A549 (cell line): Measurements from ENCODE around the gene ARFGEF3.

Source experiments
- CEBPB ChIP-seq, 2 experiments: fragments of >200 bp in 1 of 2; sonication (Bioruptor Twin) in 1 of 2; formaldehyde crosslinking in 1 of 2; IDR thresholded peaks; 2 replicates each; pipeline ENCODE4 v1.6.1; 2012 to 2016
- CHD2 ChIP-seq: fragments of 150-350 bp; IDR thresholded peaks from 2 replicates; pipeline ENCODE4 v1.6.1; 2014; ENCODE audit warnings: low read length; ENCODE audit not compliant: partially characterized antibody
- CTCF ChIP-seq: fragments of >200 bp; sonication (Bioruptor Twin); formaldehyde crosslinking; IDR thresholded peaks from 3 replicates; pipeline ENCODE4 v1.5.1; 2016
- EP300 ChIP-seq, 2 experiments: fragments of >200 bp; sonication (Bioruptor Twin); formaldehyde crosslinking; IDR thresholded peaks; 2 replicates in 1 of 2; 3 replicates in 1 of 2; pipeline ENCODE4 v1.6.1; 2016 to 2017
- FOSL2 ChIP-seq, 2 experiments: fragments of 450-650 bp in 1 of 2; fragments of >200 bp in 1 of 2; sonication (Bioruptor Twin) in 1 of 2; formaldehyde crosslinking; IDR thresholded peaks; 2 replicates each; pipeline versions ENCODE4 v1.5.0 to v1.6.1; 2016 to 2020; ENCODE audit warnings: mild to moderate bottlenecking in 1 of 2, moderate library complexity in 1 of 2
- HOXB5 ChIP-seq: fragments of 250-450 bp; sonication (Bioruptor Pico); IDR thresholded peaks from 2 replicates; pipeline ENCODE4 v1.5.0; 2020; ENCODE audit warnings: mild to moderate bottlenecking, moderate library complexity
- JUN ChIP-seq, 2 experiments: fragments of >200 bp; sonication (Bioruptor Twin); formaldehyde crosslinking; IDR thresholded peaks; 2 replicates in 1 of 2; 3 replicates in 1 of 2; pipeline ENCODE4 v1.6.1; 2016 to 2017
- MYC ChIP-seq: IDR thresholded peaks from 2 replicates; pipeline ENCODE4 v1.6.1; 2012; ENCODE audit warnings: mild to moderate bottlenecking, inconsistent platforms, low read length, improper control_type of control experiment, borderline replicate concordance
- NFE2L2 ChIP-seq: fragments of 150-350 bp; conservative IDR thresholded peaks from 2 replicates; pipeline ENCODE4 v1.6.1; 2014; ENCODE audit warnings: low read length
- RCOR1 ChIP-seq: fragments of 150-350 bp; IDR thresholded peaks from 2 replicates; pipeline ENCODE4 v1.6.1; 2014; ENCODE audit warnings: antibody characterized with exemption, low read length, low read depth
- TF ChIP-seq, protein P1 (sequence below): fragments of 200-600 bp; sonication (generic); IDR thresholded peaks from 2 replicates; pipeline ENCODE4 v1.6.1; 2016; ENCODE audit warnings: antibody characterized with exemption, mild to moderate bottlenecking, moderate library complexity

DNA sequence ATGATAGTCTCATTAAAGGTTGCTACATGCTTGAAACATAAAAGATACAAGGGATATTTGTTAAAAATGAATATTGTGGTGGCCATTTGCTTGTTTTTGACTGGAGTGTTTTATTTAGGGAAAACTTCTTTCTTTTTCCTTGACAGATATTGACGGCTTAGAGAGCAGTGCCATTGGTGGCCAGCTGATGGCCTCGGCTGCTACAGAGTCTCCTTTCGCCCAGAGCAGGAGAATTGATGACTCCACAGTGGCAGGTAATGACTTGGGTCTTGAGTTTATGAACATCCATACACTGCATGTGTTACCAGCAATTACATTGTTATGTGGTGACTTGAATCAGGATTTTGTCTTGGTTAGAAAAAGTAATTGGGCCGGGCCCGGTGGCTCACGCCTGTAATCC, 124.1 kb downstream of the ARFGEF3 start:
- TF ChIP-seq, protein P1, sequence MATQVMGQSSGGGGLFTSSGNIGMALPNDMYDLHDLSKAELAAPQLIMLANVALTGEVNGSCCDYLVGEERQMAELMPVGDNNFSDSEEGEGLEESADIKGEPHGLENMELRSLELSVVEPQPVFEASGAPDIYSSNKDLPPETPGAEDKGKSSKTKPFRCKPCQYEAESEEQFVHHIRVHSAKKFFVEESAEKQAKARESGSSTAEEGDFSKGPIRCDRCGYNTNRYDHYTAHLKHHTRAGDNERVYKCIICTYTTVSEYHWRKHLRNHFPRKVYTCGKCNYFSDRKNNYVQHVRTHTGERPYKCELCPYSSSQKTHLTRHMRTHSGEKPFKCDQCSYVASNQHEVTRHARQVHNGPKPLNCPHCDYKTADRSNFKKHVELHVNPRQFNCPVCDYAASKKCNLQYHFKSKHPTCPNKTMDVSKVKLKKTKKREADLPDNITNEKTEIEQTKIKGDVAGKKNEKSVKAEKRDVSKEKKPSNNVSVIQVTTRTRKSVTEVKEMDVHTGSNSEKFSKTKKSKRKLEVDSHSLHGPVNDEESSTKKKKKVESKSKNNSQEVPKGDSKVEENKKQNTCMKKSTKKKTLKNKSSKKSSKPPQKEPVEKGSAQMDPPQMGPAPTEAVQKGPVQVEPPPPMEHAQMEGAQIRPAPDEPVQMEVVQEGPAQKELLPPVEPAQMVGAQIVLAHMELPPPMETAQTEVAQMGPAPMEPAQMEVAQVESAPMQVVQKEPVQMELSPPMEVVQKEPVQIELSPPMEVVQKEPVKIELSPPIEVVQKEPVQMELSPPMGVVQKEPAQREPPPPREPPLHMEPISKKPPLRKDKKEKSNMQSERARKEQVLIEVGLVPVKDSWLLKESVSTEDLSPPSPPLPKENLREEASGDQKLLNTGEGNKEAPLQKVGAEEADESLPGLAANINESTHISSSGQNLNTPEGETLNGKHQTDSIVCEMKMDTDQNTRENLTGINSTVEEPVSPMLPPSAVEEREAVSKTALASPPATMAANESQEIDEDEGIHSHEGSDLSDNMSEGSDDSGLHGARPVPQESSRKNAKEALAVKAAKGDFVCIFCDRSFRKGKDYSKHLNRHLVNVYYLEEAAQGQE: no peak
- no peak for TF ChIP-seq FOSL2 (IDR thresholded peaks at IDR 0.05)
- TF ChIP-seq FOSL2 (CRISPR knock-in tag; IDR thresholded peaks at IDR 0.05): no peak
- no peak for TF ChIP-seq CTCF
- TF ChIP-seq CHD2: no peak
- TF ChIP-seq NFE2L2: no peak
- no peak for TF ChIP-seq CEBPB (IDR thresholded peaks at IDR 0.05)
- TF ChIP-seq EP300 (IDR thresholded peaks at IDR 0.05): no peak
- TF ChIP-seq JUN (IDR thresholded peaks at IDR 0.05): no peak
- TF ChIP-seq HOXB5 (CRISPR knock-in tag): no peak
- TF ChIP-seq MYC: no peak
- TF ChIP-seq RCOR1: no peak
